HG03432 (cell line): Measurements from ENCODE around the gene RALGDS.
"Not testable (repeated sequence)": the region's sequence is repeated elsewhere in the genome, so short reads cannot be mapped to it uniquely, and the experiment has no call there.

ENCODE experiments used
- ATAC-seq: cut with Tn5 transposase; IDR thresholded peaks from one replicate; pipeline ENCODE4 v1.9.1; 2021; ENCODE audit warnings: mild to moderate bottlenecking, moderate library complexity; ENCODE audit not compliant: unreplicated experiment

RALGDS gene

GRCh38 chr9:133070985-133071384, 50.1 kb downstream of the RALGDS start:
- not testable (repeated sequence) for ATAC-seq

GRCh38 chr9:133070500-133070961, 50.5 kb downstream of the RALGDS start:
- ATAC-seq: not testable (repeated sequence)

GRCh38 chr9:133068431-133068830, 52.6 kb downstream of the RALGDS start:
- not testable (repeated sequence) for ATAC-seq

GRCh38 chr9:133067813-133068212, 53.2 kb downstream of the RALGDS start:
- no peak for ATAC-seq

- no peak for ATAC-seq
Observed at GRCh38 chr9:133067006-133067405, 54.0 kb downstream of the RALGDS start.

GRCh38 chr9:133066181-133066983, 54.7 kb downstream of the RALGDS start:
- ATAC-seq: no peak

- no peak for ATAC-seq
Observed at GRCh38 chr9:133065070-133065388, 56.0 kb downstream of the RALGDS start.

- no peak for ATAC-seq
Observed at GRCh38 chr9:133064241-133065069, 56.6 kb downstream of the RALGDS start.

- ATAC-seq: no peak
Observed at GRCh38 chr9:133063500-133064231, 57.4 kb downstream of the RALGDS start.

- ATAC-seq: no peak
Observed at GRCh38 chr9:133063159-133063499, 57.9 kb downstream of the RALGDS start.

- ATAC-seq: not testable (repeated sequence)
Observed at GRCh38 chr9:133062569-133062968, 58.5 kb downstream of the RALGDS start.

- ATAC-seq: not testable (repeated sequence)
Observed at GRCh38 chr9:133061764-133062145, 59.3 kb downstream of the RALGDS start, which contains the start of gene CEL. CEL (plus strand) TSS chr9:133061981; CDS start chr9:133062003, 22 bp downstream.

- ATAC-seq: not testable (repeated sequence)
Observed at GRCh38 chr9:133061019-133061763, 59.8 kb downstream of the RALGDS start.

GRCh38 chr9:133060417-133060841, 60.6 kb downstream of the RALGDS start:
- ATAC-seq: no peak

GRCh38 chr9:133059623-133060022, 61.4 kb downstream of the RALGDS start:
- no peak for ATAC-seq

GRCh38 chr9:133058550-133059320, 62.3 kb downstream of the RALGDS start:
- ATAC-seq: no peak

GRCh38 chr9:133058071-133058470, 63.0 kb downstream of the RALGDS start:
- no peak for ATAC-seq

GRCh38 chr9:133057553-133057952, 63.5 kb downstream of the RALGDS start:
- ATAC-seq: no peak

GRCh38 chr9:133057006-133057405, 64.0 kb downstream of the RALGDS start:
- ATAC-seq: no peak

GRCh38 chr9:133056533-133056932, 64.5 kb downstream of the RALGDS start:
- ATAC-seq: no peak
